GM08714 (cell line): ENCODE results near the gene FNDC3A.
A peak's percentile ranks its signal among the peaks of the same experiment; 100 is the strongest.

Experiments
- H3K4me3 ChIP-seq: fragments of 200-500 bp; sonication (Bioruptor generic); 2 replicates; pipeline ENCODE4 v1.5.1; 2014; ENCODE audit warnings: mild to moderate bottlenecking, low read length, inconsistent platforms
- ZNF274 ChIP-seq: IDR thresholded peaks from 2 replicates; pipeline ENCODE4 v1.6.1; 2012; ENCODE audit warnings: mild to moderate bottlenecking, low read depth, low read length

The FNDC3A gene

GRCh38 chr13:49245101-49245500 is 269.4 kb downstream of the FNDC3A start:
- no peak overlapping the region for H3K4me3 ChIP-seq
- no peak for TF ChIP-seq ZNF274

GRCh38 chr13:49246850-49247642 is 271.3 kb downstream of the FNDC3A start:
- no peak for TF ChIP-seq ZNF274
- peak overlapping the region; percentile 75 for H3K4me3 ChIP-seq

- peak within 1 kb of the TSS; percentile 75 for H3K4me3 ChIP-seq
- no peak for TF ChIP-seq ZNF274
These were observed 272.2 kb downstream of the FNDC3A start, which contains the start of gene CDADC1 for GRCh38 chr13:49247643-49248621. Gene CDADC1 (plus strand): TSS chr13:49247925. CDS start chr13:49248038, 113 bp downstream.

GRCh38 chr13:49248622-49249002 is 272.9 kb downstream of the FNDC3A start:
- TF ChIP-seq ZNF274 = no peak
- peak overlapping the region; percentile 75 for H3K4me3 ChIP-seq

GRCh38 chr13:49251326-49251725 is 275.6 kb downstream of the FNDC3A start:
- no peak overlapping the region for H3K4me3 ChIP-seq
- no peak for TF ChIP-seq ZNF274

- TF ChIP-seq ZNF274 = no peak
- H3K4me3 ChIP-seq = no peak overlapping the region
These were observed 277.6 kb downstream of the FNDC3A start for GRCh38 chr13:49253310-49253709.

GRCh38 chr13:49254007-49254406 is 278.3 kb downstream of the FNDC3A start:
- no peak overlapping the region for H3K4me3 ChIP-seq
- TF ChIP-seq ZNF274 = no peak

- H3K4me3 ChIP-seq = no peak overlapping the region
- no peak for TF ChIP-seq ZNF274
These were observed 281.1 kb downstream of the FNDC3A start for GRCh38 chr13:49256841-49257240.

- H3K4me3 ChIP-seq = peak overlapping the region; percentile 45; the same call in 1 of the 2 replicates
- no peak for TF ChIP-seq ZNF274
These were observed 282.5 kb downstream of the FNDC3A start for GRCh38 chr13:49258089-49258796.
